Measurements from ENCODE around the gene DSTYK.
A peak's percentile ranks its signal among the peaks of the same experiment; 100 is the strongest.
"Not testable (repeated sequence)": the region's sequence is repeated elsewhere in the genome, so short reads cannot be mapped to it uniquely, and the experiment has no call there.

DSTYK gene

GRCh38 chr1:205240569-205240968, 29.1 kb upstream of the DSTYK start:
- no peak for DNase-seq (ENCODE audit: low read depth in 2 of 3, low spot score in 2 of 3)

DNA sequence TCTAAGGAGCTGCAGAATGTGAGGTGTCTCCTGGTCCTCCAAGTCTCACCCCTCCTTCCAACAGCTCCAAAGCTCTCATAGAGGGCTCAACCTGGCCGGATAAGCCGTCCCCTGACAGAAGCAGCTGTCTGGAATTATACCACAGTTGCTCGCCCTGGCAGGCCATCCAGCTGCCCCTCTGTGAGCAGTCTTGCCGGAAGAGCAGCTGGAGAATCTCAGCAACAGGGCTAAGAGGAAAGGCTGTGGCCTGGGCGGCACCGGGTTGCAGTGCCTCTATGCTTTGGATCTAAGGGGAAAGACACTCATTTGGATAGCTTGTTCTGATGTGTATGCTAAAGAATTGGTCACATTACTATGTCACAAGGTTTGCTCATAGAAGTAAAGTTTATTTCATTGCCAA, 28.6 kb upstream of the DSTYK start:
- DNase-seq (ENCODE audit: low read depth in 2 of 3, low spot score in 2 of 3) = no peak

DNA sequence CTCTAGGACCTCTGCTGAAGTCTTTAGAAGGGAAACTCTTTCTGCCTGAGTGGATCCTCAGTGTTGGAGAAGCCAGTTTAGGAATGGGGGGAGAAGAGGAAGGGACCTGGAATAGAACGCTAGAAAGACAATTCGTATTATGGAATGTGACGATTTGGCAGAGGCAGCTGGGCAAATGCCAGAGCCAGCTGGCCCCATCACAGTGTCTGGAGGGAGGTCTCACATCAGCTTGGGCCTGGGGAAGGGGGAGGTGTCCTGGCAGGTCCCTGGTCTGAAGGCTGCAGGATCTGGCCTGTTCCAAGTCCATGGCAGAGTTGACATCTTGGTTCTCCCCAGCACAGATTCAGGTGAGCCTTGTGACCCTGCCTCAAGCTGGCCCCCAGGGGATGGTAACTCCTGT, 27.6 kb upstream of the DSTYK start:
- DNase-seq (ENCODE audit: low read depth in 2 of 3, low spot score in 2 of 3) = no peak

GRCh38 chr1:205237526-205238484, 26.3 kb upstream of the DSTYK start:
- no peak for DNase-seq (ENCODE audit: low read depth in 2 of 3, low spot score in 2 of 3)

DNA sequence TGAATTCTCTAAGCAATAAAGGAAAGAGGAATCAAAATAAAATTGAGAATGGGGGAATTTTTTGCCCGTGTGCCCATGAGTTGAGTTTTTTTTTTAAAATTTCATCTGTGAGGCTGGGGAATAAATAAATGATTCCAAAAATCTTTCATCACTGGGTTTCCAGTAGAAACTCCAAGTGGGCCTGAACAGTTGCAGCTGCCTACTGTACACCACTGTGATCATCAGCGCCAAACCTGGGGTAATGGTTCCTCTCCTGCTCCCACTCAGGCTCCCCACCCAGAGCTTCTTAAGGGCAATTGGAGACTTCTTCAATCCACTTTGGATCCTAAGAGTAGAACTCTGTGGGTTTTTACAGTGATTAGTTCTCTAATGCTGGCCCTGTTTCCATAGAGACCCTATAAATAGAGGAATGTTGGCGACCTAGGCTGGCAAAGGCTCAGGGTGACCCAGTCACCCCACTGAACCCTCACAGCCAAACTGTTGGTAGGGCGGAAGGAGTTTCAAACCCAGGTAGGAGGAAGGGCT, 25.5 kb upstream of the DSTYK start:
- no peak for DNase-seq (ENCODE audit: low read depth in 2 of 3, low spot score in 2 of 3)

- DNase-seq (ENCODE audit: low read depth in 2 of 3, low spot score in 2 of 3) = no peak
Measured at GRCh38 chr1:205236526-205236925, 25.0 kb upstream of the DSTYK start.

- no peak for DNase-seq (ENCODE audit: low read depth in 2 of 3, low spot score in 2 of 3)
Measured at GRCh38 chr1:205235951-205236350, 24.4 kb upstream of the DSTYK start.

DNA sequence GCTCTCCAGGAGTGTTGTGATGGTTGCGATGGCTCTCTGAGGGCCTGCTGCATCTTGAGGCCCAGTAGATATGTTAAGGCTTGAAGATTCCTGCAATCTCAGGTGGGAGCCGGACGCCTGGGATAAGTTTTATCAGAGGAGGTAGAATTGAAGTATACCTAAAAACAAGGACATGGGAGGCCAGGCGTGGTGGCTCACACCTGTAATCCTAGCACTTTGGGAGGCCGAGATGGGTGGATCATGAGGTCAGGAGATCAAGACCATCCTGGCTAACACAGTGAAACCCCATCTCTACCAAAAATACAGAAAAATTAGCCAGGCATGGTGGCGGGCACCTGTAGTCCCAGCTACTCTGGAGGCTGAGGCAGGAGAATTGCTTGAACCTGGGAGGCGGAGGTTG, 22.5 kb upstream of the DSTYK start:
- not testable (repeated sequence) for DNase-seq (ENCODE audit: low read depth in 2 of 3, low spot score in 2 of 3)

DNA sequence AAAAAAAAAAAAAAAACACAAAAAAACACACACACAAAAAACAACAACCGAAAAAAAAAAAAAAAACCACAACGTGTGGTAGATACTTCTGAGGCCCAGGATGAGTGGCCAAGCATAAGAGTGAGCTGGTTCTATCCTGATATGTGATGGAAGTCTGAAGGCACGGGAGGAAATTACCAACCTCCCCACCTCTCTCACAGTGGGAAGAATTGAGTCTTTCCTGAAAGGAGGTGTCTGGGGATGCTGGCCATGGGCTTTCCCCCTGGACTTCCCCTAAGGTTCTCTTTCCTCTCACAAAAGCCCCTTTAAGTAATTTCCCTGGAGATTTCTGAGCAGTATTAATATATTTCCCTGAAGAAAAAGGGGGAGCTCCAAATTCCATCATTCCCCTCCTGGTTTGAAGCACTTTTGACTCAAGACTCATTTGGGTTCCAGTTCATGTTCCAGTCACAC, 21.5 kb upstream of the DSTYK start:
- DNase-seq (ENCODE audit: low read depth in 2 of 3, low spot score in 2 of 3) = no peak

GRCh38 chr1:205232127-205232820, 20.8 kb upstream of the DSTYK start:
- no peak for DNase-seq (ENCODE audit: low read depth in 2 of 3, low spot score in 2 of 3)

GRCh38 chr1:205230982-205231381, 19.5 kb upstream of the DSTYK start:
- DNase-seq (ENCODE audit: low read depth in 2 of 3, low spot score in 2 of 3) = no peak

DNA sequence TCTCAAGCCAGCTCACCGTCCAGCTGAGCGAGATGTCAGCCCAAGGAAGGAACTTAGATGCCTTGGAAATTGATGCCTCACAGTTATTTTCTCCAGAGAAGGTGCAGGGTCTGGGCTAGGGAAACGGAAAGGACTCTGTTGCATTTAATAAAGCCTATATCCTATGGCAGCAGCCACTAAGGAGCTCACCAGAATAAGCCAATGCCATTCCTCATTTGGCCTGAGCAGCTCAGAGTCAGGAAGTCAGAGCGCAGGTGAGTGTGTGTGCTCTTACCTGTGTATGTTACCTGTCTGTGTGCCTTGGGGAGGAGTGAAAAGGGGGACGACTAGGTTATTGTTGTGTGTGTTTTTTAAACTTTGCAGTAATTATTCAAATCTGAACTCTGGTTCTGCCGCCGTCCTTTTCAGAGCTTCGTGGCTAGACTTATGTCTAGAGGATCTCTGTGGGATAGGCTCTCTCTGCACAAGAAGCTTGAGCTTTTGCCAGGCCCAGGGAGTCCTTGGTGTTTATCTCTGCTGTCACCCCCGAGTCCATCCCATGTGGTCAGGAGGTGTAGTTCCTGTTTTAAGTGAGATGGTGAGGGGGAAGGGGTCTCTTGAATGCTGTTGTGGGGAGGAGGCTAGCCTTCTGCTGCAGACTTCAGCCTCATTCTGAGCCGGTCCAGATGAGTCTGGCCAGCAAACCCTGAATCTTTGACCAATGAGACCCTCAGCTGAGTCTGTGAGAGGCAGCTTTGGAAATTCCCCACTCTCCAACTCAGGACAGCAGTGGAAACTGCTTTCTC, 18.6 kb upstream of the DSTYK start:
- no peak for DNase-seq (ENCODE audit: low read depth in 2 of 3, low spot score in 2 of 3)

DNA sequence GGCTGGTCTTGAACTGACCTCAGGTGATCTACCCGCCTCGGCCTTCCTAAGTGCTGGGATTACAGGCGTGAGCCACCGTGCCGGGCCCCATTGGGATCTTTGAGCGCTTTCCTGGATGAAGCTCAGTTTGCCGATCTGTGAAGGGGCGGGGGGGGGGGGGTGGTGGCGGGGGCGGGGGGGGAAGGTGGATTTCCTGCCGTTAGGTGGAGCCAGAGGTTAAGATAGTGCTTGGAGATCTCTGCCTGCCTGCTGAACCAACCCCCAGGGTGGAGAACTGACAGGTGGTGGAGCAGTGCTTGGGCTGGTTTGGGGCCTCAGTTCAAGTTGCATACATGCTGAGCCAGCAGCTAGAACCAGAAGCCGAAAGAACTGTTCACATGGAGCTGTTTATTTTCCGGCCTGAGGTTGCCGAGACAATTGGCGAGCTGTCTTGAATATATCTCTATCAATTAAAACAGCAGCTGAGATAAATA, 17.9 kb upstream of the DSTYK start:
- peak in 2 of 3 experiments; percentile 27 to 32 for DNase-seq (ENCODE audit: low read depth in 2 of 3, low spot score in 2 of 3)

GRCh38 chr1:205228093-205228521, 16.6 kb upstream of the DSTYK start:
- DNase-seq (ENCODE audit: low read depth in 2 of 3, low spot score in 2 of 3) = peak in 1 of 3 experiments; percentile 13

- DNase-seq (ENCODE audit: low read depth in 2 of 3, low spot score in 2 of 3) = peak; percentile 69 to 77 (median 69)
Measured at GRCh38 chr1:205227584-205228013, 16.1 kb upstream of the DSTYK start, which contains the start of gene TMCC2. TSS of gene TMCC2 (plus strand) at chr1:205227946. CDS start at chr1:205228565, 619 bp downstream.

DNA sequence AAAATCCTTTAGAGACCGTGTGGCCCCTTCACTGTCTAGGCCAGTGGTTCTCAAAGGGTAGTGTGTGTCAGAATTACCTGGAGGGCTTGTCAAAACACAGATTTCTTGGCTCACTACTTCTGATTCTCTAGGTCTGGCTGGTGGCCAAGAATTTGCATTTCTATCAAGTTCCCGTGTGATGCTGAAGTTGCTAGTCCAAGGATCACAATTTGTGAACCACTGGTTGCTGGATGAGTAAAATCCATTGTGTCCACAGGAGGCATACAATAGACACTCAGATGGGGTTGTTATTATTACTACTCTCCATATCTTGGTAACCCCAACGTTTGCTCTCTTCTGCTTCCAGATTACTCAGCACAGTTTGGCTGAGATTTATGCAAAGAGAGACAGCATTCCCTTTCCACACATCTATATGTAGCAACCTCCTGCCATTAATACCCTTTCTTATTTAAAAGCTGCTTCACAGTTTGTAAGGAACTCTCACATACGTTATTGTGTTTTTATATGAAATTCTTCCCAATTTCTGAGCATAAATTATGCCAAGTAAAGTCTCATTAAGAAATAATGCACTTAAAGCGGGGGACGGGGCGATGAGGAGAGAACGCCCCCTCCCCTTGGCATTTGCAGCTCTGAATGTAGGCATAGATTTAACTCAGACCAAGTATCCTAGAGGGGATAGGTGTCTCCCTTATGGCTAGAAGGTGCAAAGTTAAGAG, 15.5 kb upstream of the DSTYK start:
- DNase-seq (ENCODE audit: low read depth in 2 of 3, low spot score in 2 of 3) = no peak

GRCh38 chr1:205225901-205226765, 14.6 kb upstream of the DSTYK start:
- DNase-seq (ENCODE audit: low read depth in 2 of 3, low spot score in 2 of 3) = no peak

DNA sequence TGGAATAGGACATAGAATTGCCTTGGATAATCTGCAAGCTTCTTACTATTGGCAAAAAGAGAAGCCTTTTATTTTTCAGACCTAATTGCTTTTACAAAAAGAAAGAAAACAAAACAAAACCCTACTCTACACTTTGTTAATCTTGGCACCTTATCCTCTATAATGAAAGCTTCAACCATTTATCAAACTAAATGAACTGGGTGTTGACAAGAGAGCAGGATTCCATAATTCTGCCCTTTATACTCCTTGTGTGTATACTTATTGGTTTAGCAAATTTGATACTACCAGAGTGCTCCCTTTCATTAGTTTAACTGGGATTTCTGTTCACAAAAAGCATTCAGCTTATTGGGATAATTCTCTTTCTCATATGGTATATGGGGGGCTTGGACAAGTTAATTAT, 13.2 kb upstream of the DSTYK start:
- no peak for DNase-seq (ENCODE audit: low read depth in 2 of 3, low spot score in 2 of 3)

DNA sequence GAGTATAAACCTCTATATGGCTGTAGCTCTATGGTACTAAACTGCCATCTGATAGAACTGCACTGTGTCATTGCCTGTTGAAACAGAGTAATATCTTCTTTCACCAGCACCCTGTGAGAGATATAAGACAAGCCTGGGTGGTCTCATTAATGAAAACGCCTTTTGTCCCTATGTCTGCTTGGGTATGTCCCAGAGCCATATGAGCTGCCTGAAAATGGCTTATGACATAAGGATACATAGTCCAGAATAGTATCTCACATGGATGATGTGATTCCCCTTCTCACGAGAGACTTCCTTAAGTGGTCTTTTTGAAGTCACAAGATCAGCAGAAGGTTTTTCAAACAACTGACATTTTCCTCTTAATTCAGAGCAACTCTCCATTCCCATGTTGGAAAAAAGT, 8.9 kb upstream of the DSTYK start:
- DNase-seq (ENCODE audit: low read depth in 2 of 3, low spot score in 2 of 3) = no peak
